Ascending aorta (tissue), 2 donors: ENCODE results near the gene TWF2. TPM values are rescaled to one million over a fixed set of nuclear protein-coding genes. Genes with fewer than 3 reads are reported as not detected.
A peak's percentile ranks its signal among the peaks of the same experiment; 100 is the strongest.

Experiments used
- DNase-seq, 2 donors: peaks; one replicate each; pipeline ENCODE4 v3.0.0-alpha.2; 2019; ENCODE audit warnings: low spot score in 2 of 2
- H3K27ac ChIP-seq, 2 donors: fragments of 200-600 bp; sonication (generic); one replicate each; pipeline ENCODE4 v1.5.1; 2016 to 2017; ENCODE audit warnings: mild to moderate bottlenecking in 1 of 2
- H3K27me3 ChIP-seq: fragments of 200-600 bp; sonication (generic); one replicate; pipeline ENCODE4 v1.5.1; 2017
- H3K36me3 ChIP-seq, 2 donors: fragments of 200-600 bp; sonication (generic); one replicate each; pipeline ENCODE4 v1.5.1; 2016
- H3K4me1 ChIP-seq, 2 donors: fragments of 200-600 bp; sonication (generic); one replicate each; pipeline ENCODE4 v1.5.1; 2016 to 2017; ENCODE audit warnings: mild to moderate bottlenecking in 1 of 2
- H3K4me3 ChIP-seq, 2 donors: fragments of 200-600 bp; sonication (generic); one replicate each; pipeline ENCODE4 v1.5.1; 2016 to 2017; ENCODE audit warnings: mild to moderate bottlenecking in 1 of 2
- H3K9me3 ChIP-seq, 2 donors: fragments of 200-600 bp; sonication (generic); one replicate each; pipeline ENCODE4 v1.5.1; 2016
- CTCF ChIP-seq, 3 experiments: fragments of 200-600 bp in 2 of 3; fragments of 450-650 bp in 1 of 3; sonication (generic) in 2 of 3; IDR thresholded peaks; one replicate each; pipeline ENCODE4 v1.5.1; 2016 to 2019; ENCODE audit warnings: antibody characterized with exemption in 3 of 3, mild to moderate bottlenecking in 1 of 3, moderate library complexity in 1 of 3
- intact Hi-C: fragments of 100-400 bp; cut with DNase I; formaldehyde crosslinking; loops from one replicate; pipeline ENCODE4 v1.15.1; 2023
- total RNA-seq: library from RNA; depleted of rRNA; stranded (reverse); fragments of >200 nt; gene quantifications from one replicate; pipeline ENCODE4 v1.1.0, GENCODE V29; 2016

Gene TWF2
- total RNA-seq, 1 donor from 2014 or later, result 162 TPM

GRCh38 chr3:52240059-52240885 lies 1.3 kb upstream of the TWF2 start:
- intact Hi-C loops, result no loop called here

DNA sequence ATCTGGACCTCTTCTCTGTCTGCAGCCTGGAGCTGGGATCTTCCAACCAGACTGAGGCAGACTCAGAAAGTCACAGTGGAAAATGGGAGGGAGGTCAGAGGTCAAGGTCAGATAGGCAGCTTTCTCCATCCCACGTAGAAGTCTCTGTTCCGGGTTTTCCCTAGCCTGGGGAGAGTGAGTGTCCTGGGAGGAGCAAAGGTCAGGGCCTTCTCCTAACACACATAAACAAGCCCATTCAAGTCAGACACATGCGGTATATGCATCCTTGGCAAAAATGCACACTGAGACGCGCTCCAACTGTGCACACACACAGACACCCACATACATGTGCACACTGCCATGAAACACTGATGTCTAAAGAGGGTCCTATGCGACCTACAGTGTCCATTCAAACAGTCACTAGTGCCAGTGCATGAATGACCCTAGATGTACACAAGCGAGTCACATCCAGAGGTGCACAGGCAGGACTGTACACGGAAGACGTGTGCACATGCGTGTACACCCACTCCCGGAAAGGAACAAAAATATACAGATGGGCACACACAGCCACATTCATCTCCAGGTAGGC lies 681 bp downstream of the TWF2 start:
- Histone ChIP-seq H3K27ac (peak overlapping the region; percentile 88 to 89), H3K4me3 (peak overlapping the region; percentile 90 to 99), H3K36me3 (peaks cover 0 to 8% of the 10 kb centered on the region in 2 donors), H3K27me3 (no peaks in the 10 kb centered on the region), H3K4me1 (peaks cover 9 to 32% of the 10 kb centered on the region in 2 donors), H3K9me3 (no peaks in the 10 kb centered on the region)
- no peak for DNase-seq
- no peak for TF ChIP-seq CTCF (IDR thresholded peaks at IDR 0.05)
- intact Hi-C loops, result loop anchor here (2.0 to 10.0 kb wide), 4 partner anchors 41 to 167 kb away; partner anchors contain the start of genes GLYCTK, POC1A and WDR82

More at GRCh38 chr3:52240059-52240885, 1.3 kb upstream of the TWF2 start:
- H3K4me3 ChIP-seq, result peak overlapping the region in 1 of 2 donors; percentile 90
- H3K27ac ChIP-seq, result peak overlapping the region; percentile 88 to 89
- TF ChIP-seq CTCF (IDR thresholded peaks at IDR 0.05), result no peak
- H3K36me3 ChIP-seq, result no peaks in the 10 kb centered on the region
- no peaks in the 10 kb centered on the region for H3K9me3 ChIP-seq
- H3K4me1 ChIP-seq, result peaks cover 9 to 40% of the 10 kb centered on the region in 2 donors
- H3K27me3 ChIP-seq, result no peaks in the 10 kb centered on the region
- DNase-seq, result peak in 1 of 2 donors; percentile 75

- Histone ChIP-seq H3K36me3 (peaks cover 0 to 8% of the 10 kb centered on the region in 2 donors), H3K27me3 (no peaks in the 10 kb centered on the region), H3K4me1 (peaks cover 9 to 32% of the 10 kb centered on the region in 2 donors), H3K4me3 (peak overlapping the region; percentile 90 to 99), H3K27ac (peak overlapping the region; percentile 68 to 89), H3K9me3 (no peaks in the 10 kb centered on the region)
- intact Hi-C loops, result loop anchor here (2.0 to 10.0 kb wide), 4 partner anchors 41 to 167 kb away; partner anchors contain the start of genes GLYCTK, POC1A and WDR82
- peak in 1 of 3 experiments; percentile 22 for TF ChIP-seq CTCF (IDR thresholded peaks at IDR 0.05)
- peak; percentile 57 to 93 for DNase-seq
Observed at GRCh38 chr3:52237657-52238172, 1.2 kb downstream of the TWF2 start.

DNA sequence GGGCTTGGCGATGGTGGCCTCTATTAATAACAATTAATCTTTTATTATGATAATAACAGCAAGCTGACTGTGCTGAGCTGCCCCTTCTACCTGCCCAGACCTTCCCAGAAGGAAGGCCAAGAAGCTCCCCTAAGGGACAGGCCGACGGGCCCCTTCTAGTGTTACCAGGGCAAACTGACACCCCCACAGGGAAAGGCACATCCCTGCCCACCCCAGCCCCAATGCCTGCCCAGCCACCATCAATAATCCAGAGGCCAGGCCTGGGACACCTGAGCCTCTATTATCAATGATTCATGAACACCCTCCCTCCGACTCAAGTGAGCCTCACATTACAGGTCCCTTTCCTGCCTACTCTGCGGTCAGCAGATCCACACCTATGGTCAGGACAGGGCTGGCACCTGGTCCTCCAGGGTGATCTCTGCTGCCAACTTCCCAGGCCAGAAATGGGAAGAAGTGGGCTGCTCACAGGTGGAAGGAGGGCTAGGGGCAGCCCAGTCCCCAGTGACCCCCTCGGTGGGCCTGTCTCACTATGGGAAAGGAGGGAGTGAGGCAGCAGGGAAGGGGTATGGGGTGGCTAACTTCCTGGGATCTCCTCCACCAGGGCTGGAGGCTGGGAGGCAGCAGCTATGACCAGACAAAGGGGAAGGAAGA lies 1.8 kb downstream of the TWF2 start:
- intact Hi-C loops, result loop anchor here (5.0 to 10.0 kb wide), 2 partner anchors 85 to 168 kb away; partner anchors contain the start of gene POC1A
- Histone ChIP-seq H3K4me3 (peak overlapping the region; percentile 90 to 99), H3K36me3 (peaks cover 5 to 13% of the 10 kb centered on the region in 2 donors), H3K9me3 (no peaks in the 10 kb centered on the region), H3K4me1 (peaks cover 9 to 32% of the 10 kb centered on the region in 2 donors), H3K27ac (peak overlapping the region; percentile 68 to 89), H3K27me3 (no peaks in the 10 kb centered on the region)
- DNase-seq, result no peak
- TF ChIP-seq CTCF (IDR thresholded peaks at IDR 0.05), result no peak

DNA sequence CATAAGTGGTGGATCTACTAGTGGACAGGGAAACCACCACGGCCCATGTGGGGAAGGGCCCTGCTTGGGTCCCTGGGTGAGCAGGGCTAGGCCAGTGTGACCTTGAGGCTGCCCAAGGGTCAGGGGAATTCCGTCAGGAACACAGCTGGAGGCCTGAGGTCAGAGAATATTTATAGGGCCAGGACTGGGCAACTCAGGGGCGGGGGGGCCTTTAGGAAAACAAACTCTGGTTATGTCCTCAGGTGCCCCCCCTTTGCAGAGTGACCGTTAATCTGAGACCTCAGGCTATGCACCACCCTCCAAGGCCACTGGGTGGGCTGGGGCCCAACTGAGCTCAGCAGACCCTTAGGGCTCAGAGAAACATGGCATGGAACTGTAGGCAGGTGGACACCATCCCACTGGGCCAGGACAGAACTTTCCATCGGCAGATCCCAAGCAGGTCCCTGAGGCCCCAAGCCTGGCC lies 2.5 kb downstream of the TWF2 start:
- Histone ChIP-seq H3K27me3 (no peaks in the 10 kb centered on the region), H3K27ac (peak overlapping the region; percentile 68 to 89), H3K9me3 (no peaks in the 10 kb centered on the region), H3K36me3 (peaks cover 5 to 20% of the 10 kb centered on the region in 2 donors), H3K4me3 (no peak overlapping the region), H3K4me1 (peaks cover 9 to 32% of the 10 kb centered on the region in 2 donors)
- no peak for TF ChIP-seq CTCF (IDR thresholded peaks at IDR 0.05)
- intact Hi-C loops, result loop anchor here (5.0 to 10.0 kb wide), 2 partner anchors 84 to 168 kb away; partner anchors contain the start of gene POC1A
- no peak for DNase-seq
